Measurements from ENCODE around the gene CRYBA2. TPM values are rescaled to one million over a fixed set of nuclear protein-coding genes. Genes with fewer than 3 reads are reported as not detected.

CRYBA2 gene
- polyA plus RNA-seq, 4 donors, result 1.3 to 37.0 (median 4.6) TPM

- DNase-seq (no peak), FAIRE-seq (no peak)
- 71 to 76% (median 75%) methylated on average over 11 of the region's 11 CpGs for WGBS, 3 donors
- Histone ChIP-seq H3K36me3 (ENCODE audit: control insufficient read depth in 3 of 3, insufficient read depth in 2 of 3, low read depth in 1 of 3, low read length in 3 of 3) (no peaks in the 10 kb centered on the region), H3K4me3 (ENCODE audit: low read depth in 1 of 3, low read length in 3 of 3) (no peak overlapping the region), H3K9me3 (ENCODE audit: control insufficient read depth in 2 of 2, insufficient read depth in 1 of 2, low read depth in 1 of 2, low read length in 1 of 2) (no peaks in the 10 kb centered on the region), H3K27ac (ENCODE audit: low read depth in 1 of 3, low read length in 2 of 3) (no peak overlapping the region), H3K4me1 (ENCODE audit: control insufficient read depth in 3 of 3, insufficient read depth in 2 of 3, low read depth in 1 of 3, low read length in 2 of 3) (no peaks in the 10 kb centered on the region), H3K27me3 (ENCODE audit: control insufficient read depth in 3 of 3, insufficient read depth in 3 of 3, low read length in 3 of 3) (no peaks in the 10 kb centered on the region)
Observed at GRCh38 chr2:219020604-219021365, 27.6 kb upstream of the CRYBA2 start.

DNA sequence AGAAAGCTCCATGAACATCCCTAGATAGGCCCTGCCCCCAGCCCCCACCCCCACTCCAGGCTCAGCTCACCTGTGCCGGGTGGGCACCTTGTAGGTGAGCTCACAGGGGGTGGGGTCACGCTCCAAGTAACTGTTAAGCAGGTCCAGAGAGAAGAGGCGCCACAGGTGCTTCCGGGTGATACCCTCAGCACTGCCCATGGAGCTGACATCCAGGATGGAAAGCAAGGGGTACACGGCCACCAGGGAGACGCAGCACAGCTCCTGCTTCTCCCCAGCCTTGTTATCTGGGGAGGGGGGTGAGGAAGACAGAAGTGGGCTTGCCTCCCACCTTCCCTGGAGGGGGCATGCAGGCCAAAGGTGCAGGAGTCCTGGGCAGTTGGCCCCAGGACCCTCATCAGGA is 26.2 kb upstream of the CRYBA2 start:
- H3K9me3 ChIP-seq (ENCODE audit: control insufficient read depth in 2 of 2, insufficient read depth in 1 of 2, low read depth in 1 of 2, low read length in 1 of 2), result no peaks in the 10 kb centered on the region
- no peaks in the 10 kb centered on the region for H3K36me3 ChIP-seq (ENCODE audit: control insufficient read depth in 3 of 3, insufficient read depth in 2 of 3, low read depth in 1 of 3, low read length in 3 of 3)
- H3K4me3 ChIP-seq (ENCODE audit: low read depth in 1 of 3, low read length in 3 of 3), result no peak overlapping the region
- no peak overlapping the region for H3K27ac ChIP-seq (ENCODE audit: low read depth in 1 of 3, low read length in 2 of 3)
- H3K27me3 ChIP-seq (ENCODE audit: control insufficient read depth in 3 of 3, insufficient read depth in 3 of 3, low read length in 3 of 3), result peaks cover 0 to 3% (median 0%) of the 10 kb centered on the region in 3 donors
- FAIRE-seq (no peak), DNase-seq (no peak)
- H3K4me1 ChIP-seq (ENCODE audit: control insufficient read depth in 3 of 3, insufficient read depth in 2 of 3, low read depth in 1 of 3, low read length in 2 of 3), result no peaks in the 10 kb centered on the region
- 71 to 83% (median 80%) methylated on average over 6 of the region's 6 CpGs for WGBS, 3 donors

DNA sequence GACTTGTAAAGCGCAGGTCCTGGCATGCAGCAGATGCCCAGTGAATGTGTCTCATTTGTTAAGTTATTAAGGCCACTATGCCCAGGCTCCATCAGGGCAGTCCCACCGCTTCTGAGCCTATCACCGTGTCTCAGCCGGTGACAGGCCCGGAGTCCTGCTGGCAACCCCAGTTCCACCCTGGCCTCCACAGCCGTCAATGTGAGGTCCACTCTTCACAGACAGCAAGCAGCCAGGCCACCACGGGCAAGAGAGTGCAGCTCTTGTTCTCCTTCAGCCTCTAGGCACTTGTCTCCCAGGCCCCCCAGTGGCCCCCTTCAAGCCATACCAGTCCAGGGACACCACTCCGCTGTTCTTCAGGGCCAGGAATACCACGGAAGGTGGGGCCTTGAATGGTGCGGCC is 25.5 kb upstream of the CRYBA2 start:
- Histone ChIP-seq H3K9me3 (ENCODE audit: control insufficient read depth in 2 of 2, insufficient read depth in 1 of 2, low read depth in 1 of 2, low read length in 1 of 2) (no peaks in the 10 kb centered on the region), H3K27ac (ENCODE audit: low read depth in 1 of 3, low read length in 2 of 3) (no peak overlapping the region), H3K4me1 (ENCODE audit: control insufficient read depth in 3 of 3, insufficient read depth in 2 of 3, low read depth in 1 of 3, low read length in 2 of 3) (no peaks in the 10 kb centered on the region), H3K4me3 (ENCODE audit: low read depth in 1 of 3, low read length in 3 of 3) (no peak overlapping the region), H3K27me3 (ENCODE audit: control insufficient read depth in 3 of 3, insufficient read depth in 3 of 3, low read length in 3 of 3) (peaks cover 0 to 7% (median 1%) of the 10 kb centered on the region in 3 donors), H3K36me3 (ENCODE audit: control insufficient read depth in 3 of 3, insufficient read depth in 2 of 3, low read depth in 1 of 3, low read length in 3 of 3) (no peaks in the 10 kb centered on the region)
- DNase-seq (no peak), FAIRE-seq (no peak)
- WGBS, 3 donors, result 86 to 89% (median 89%) methylated on average over 9 to 10 of the region's 10 CpGs

DNA sequence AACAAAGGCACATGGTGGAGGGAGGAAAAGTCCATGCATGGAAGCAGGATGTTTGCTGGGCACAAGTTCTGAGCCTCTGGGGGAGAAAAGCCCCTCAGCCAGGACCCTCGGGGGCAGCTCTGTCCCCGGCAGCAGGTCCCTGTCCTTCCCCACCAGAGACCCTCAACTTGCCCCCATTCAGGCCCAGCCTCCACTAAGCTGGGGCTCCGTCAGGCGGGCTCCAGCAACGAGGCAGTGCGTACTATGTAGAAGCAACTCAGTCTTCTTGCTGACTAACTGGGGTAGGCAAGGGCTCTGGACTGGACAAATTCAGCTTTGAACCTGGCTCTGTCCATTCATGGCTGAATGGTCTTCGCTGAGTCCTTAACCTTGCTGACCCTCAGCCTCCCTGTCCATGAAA is 25.1 kb upstream of the CRYBA2 start:
- Histone ChIP-seq H3K9me3 (ENCODE audit: control insufficient read depth in 2 of 2, insufficient read depth in 1 of 2, low read depth in 1 of 2, low read length in 1 of 2) (no peaks in the 10 kb centered on the region), H3K27ac (ENCODE audit: low read depth in 1 of 3, low read length in 2 of 3) (no peak overlapping the region), H3K27me3 (ENCODE audit: control insufficient read depth in 3 of 3, insufficient read depth in 3 of 3, low read length in 3 of 3) (peaks cover 0 to 8% (median 2%) of the 10 kb centered on the region in 3 donors), H3K4me3 (ENCODE audit: low read depth in 1 of 3, low read length in 3 of 3) (no peak overlapping the region), H3K36me3 (ENCODE audit: control insufficient read depth in 3 of 3, insufficient read depth in 2 of 3, low read depth in 1 of 3, low read length in 3 of 3) (no peaks in the 10 kb centered on the region), H3K4me1 (ENCODE audit: control insufficient read depth in 3 of 3, insufficient read depth in 2 of 3, low read depth in 1 of 3, low read length in 2 of 3) (no peaks in the 10 kb centered on the region)
- FAIRE-seq (no peak), DNase-seq (no peak)
- WGBS, 3 donors, result 76 to 82% (median 79%) methylated on average over 7 of the region's 7 CpGs

DNA sequence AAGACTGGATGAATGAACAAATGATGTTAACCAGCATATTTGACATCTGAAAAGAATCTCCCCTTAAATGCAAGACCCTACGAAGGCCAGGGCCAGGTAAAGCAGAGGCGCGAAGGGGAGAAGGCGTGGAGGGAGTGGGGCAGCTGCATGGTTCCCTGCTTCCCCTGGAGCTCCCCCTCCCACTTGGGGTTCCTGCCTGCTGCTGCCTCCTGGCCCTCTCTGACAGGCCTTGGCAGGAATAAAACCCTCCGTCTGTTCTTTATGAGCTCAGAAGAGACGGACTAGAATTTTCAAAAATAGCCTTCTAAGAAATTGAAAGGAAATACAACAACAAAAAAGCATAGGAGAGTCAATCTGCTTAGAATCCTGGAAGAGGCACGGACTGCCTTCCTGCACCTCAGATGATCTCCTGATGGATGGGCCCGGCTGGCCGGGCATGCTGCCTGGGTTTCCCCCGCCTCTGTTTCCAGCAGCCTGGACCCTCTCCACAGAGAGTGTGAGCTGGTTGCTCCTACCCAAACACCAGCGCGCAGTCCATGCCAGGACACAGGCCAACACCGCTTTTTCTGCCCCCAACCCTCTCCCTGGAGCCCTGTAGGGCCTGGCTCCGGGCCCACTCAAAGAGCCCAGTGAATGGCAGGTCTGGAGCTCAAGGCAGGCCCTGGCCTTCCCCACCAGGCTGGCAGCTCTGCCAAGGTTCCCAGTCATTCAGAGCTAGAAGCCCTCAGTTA is 24.1 kb upstream of the CRYBA2 start:
- DNase-seq (no peak), FAIRE-seq (no peak)
- no peak overlapping the region for H3K4me3 ChIP-seq (ENCODE audit: low read depth in 1 of 3, low read length in 3 of 3)
- H3K27ac ChIP-seq (ENCODE audit: low read depth in 1 of 3, low read length in 2 of 3), result no peak overlapping the region
- H3K36me3 ChIP-seq (ENCODE audit: control insufficient read depth in 3 of 3, insufficient read depth in 2 of 3, low read depth in 1 of 3, low read length in 3 of 3), result no peaks in the 10 kb centered on the region
- no peaks in the 10 kb centered on the region for H3K9me3 ChIP-seq (ENCODE audit: control insufficient read depth in 2 of 2, insufficient read depth in 1 of 2, low read depth in 1 of 2, low read length in 1 of 2)
- WGBS, 3 donors, result 72 to 88% (median 83%) methylated on average over 14 of the region's 14 CpGs
- peaks cover 0 to 12% (median 6%) of the 10 kb centered on the region in 3 donors for H3K27me3 ChIP-seq (ENCODE audit: control insufficient read depth in 3 of 3, insufficient read depth in 3 of 3, low read length in 3 of 3)
- no peaks in the 10 kb centered on the region for H3K4me1 ChIP-seq (ENCODE audit: control insufficient read depth in 3 of 3, insufficient read depth in 2 of 3, low read depth in 1 of 3, low read length in 2 of 3)

GRCh38 chr2:219016721-219017120 is 23.5 kb upstream of the CRYBA2 start:
- peaks cover 0 to 12% (median 6%) of the 10 kb centered on the region in 3 donors for H3K27me3 ChIP-seq (ENCODE audit: control insufficient read depth in 3 of 3, insufficient read depth in 3 of 3, low read length in 3 of 3)
- FAIRE-seq (no peak), DNase-seq (no peak)
- 89 to 96% (median 91%) methylated on average over 11 of the region's 11 CpGs for WGBS, 3 donors
- H3K36me3 ChIP-seq (ENCODE audit: control insufficient read depth in 3 of 3, insufficient read depth in 2 of 3, low read depth in 1 of 3, low read length in 3 of 3), result no peaks in the 10 kb centered on the region
- no peaks in the 10 kb centered on the region for H3K9me3 ChIP-seq (ENCODE audit: control insufficient read depth in 2 of 2, insufficient read depth in 1 of 2, low read depth in 1 of 2, low read length in 1 of 2)
- H3K4me3 ChIP-seq (ENCODE audit: low read depth in 1 of 3, low read length in 3 of 3), result no peak overlapping the region
- H3K27ac ChIP-seq (ENCODE audit: low read depth in 1 of 3, low read length in 2 of 3), result no peak overlapping the region
- H3K4me1 ChIP-seq (ENCODE audit: control insufficient read depth in 3 of 3, insufficient read depth in 2 of 3, low read depth in 1 of 3, low read length in 2 of 3), result no peaks in the 10 kb centered on the region

DNA sequence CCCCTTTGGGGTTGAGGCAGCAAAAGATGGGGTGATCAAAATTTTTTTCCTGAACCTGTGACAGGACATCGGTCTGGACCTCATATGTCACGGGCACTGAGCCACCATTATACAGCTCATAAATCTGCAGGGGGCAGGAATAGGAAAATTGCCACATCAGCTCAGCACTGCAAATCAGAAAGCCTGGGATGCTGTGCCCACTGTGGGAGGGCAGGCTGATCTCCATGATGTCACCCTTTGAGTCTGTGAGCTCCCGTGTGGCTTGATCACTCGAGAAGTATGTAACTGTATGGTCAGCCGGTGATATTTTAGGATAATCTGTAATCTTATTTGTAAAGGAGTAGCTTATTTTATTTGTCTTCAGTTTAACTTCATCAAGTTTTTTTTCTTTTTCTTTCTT is 17.7 kb upstream of the CRYBA2 start:
- DNase-seq (no peak), FAIRE-seq (no peak)
- H3K27me3 ChIP-seq (ENCODE audit: control insufficient read depth in 3 of 3, insufficient read depth in 3 of 3, low read length in 3 of 3), result peaks cover 0 to 15% (median 8%) of the 10 kb centered on the region in 3 donors
- no peak overlapping the region for H3K4me3 ChIP-seq (ENCODE audit: low read depth in 1 of 3, low read length in 3 of 3)
- H3K27ac ChIP-seq (ENCODE audit: low read depth in 1 of 3, low read length in 2 of 3), result no peak overlapping the region
- H3K36me3 ChIP-seq (ENCODE audit: control insufficient read depth in 3 of 3, insufficient read depth in 2 of 3, low read depth in 1 of 3, low read length in 3 of 3), result no peaks in the 10 kb centered on the region
- H3K9me3 ChIP-seq (ENCODE audit: control insufficient read depth in 2 of 2, insufficient read depth in 1 of 2, low read depth in 1 of 2, low read length in 1 of 2), result no peaks in the 10 kb centered on the region
- no peaks in the 10 kb centered on the region for H3K4me1 ChIP-seq (ENCODE audit: control insufficient read depth in 3 of 3, insufficient read depth in 2 of 3, low read depth in 1 of 3, low read length in 2 of 3)
- WGBS, 3 donors, result 81 to 91% (median 85%) methylated on average over 5 of the region's 5 CpGs

DNA sequence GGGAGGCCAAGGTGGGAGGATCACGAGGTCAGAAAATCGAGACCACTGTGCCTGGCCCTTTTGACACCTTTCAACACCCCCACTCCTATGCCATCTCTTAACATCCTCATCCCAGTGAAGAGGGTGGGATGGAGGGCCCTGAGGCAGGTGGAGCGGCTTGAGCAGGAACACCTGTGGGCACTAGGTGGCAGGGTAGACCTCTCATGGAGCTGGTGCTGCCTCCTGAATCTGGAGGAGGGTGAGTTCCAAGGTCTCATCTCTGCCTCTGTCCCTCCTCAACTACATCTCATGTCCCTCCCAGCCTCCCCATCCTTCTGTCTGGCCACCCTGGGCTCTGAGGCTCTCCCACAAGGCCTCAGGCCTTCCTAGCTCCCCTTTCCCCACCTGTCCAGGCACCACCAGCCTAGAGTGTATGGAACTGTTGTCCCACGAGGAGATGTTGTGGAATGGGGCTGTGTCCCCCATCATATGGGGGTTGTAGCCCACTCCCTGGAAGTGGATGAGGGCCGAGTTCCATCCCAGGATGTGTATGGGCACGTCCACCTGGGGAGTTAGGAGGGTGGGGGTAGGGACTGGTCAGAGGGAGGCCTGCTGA is 17.0 kb upstream of the CRYBA2 start:
- no peak overlapping the region for H3K27ac ChIP-seq (ENCODE audit: low read depth in 1 of 3, low read length in 2 of 3)

More for the DNA sequence above, 17.0 kb upstream of the CRYBA2 start:
- Histone ChIP-seq H3K36me3 (ENCODE audit: control insufficient read depth in 3 of 3, insufficient read depth in 2 of 3, low read depth in 1 of 3, low read length in 3 of 3) (no peaks in the 10 kb centered on the region), H3K27me3 (ENCODE audit: control insufficient read depth in 3 of 3, insufficient read depth in 3 of 3, low read length in 3 of 3) (peaks cover 0 to 21% (median 13%) of the 10 kb centered on the region in 3 donors), H3K4me3 (ENCODE audit: low read depth in 1 of 3, low read length in 3 of 3) (no peak overlapping the region), H3K9me3 (ENCODE audit: control insufficient read depth in 2 of 2, insufficient read depth in 1 of 2, low read depth in 1 of 2, low read length in 1 of 2) (no peaks in the 10 kb centered on the region), H3K4me1 (ENCODE audit: control insufficient read depth in 3 of 3, insufficient read depth in 2 of 3, low read depth in 1 of 3, low read length in 2 of 3) (no peaks in the 10 kb centered on the region)
- WGBS, 3 donors, result 19 to 33% (median 28%) methylated on average over 6 of the region's 6 CpGs
- peak; percentile 59 to 61 for DNase-seq
- FAIRE-seq, result no peak
